NCI-H2227 treated with DMSO at 0.1 percent for 48 hours (cell line): ENCODE measurements around the gene WASF2.
"Not testable (repeated sequence)": the region's sequence is repeated elsewhere in the genome, so short reads cannot be mapped to it uniquely, and the experiment has no call there.

Experiments used
- DNase-seq: peaks from one replicate; lab custom pipeline; 2025; lab: John Stamatoyannopoulos, UW

Gene WASF2

GRCh38 chr1:27489973-27490741 lies at the start of gene WASF2:
WASF2 (minus strand) TSS chr1:27490167; CDS start chr1:27428890, 61,277 bp downstream.
- DNase-seq = peak; percentile 97

- DNase-seq = no peak
Observed at GRCh38 chr1:27538793-27539192, 48.8 kb upstream of the WASF2 start.

- not testable (repeated sequence) for DNase-seq
Observed at GRCh38 chr1:27538305-27538676, 48.3 kb upstream of the WASF2 start.

GRCh38 chr1:27536767-27537166 lies 46.8 kb upstream of the WASF2 start:
- DNase-seq = no peak

GRCh38 chr1:27536010-27536757 lies 46.2 kb upstream of the WASF2 start:
- DNase-seq = no peak

- no peak for DNase-seq
Observed at GRCh38 chr1:27535386-27535785, 45.4 kb upstream of the WASF2 start.

- no peak for DNase-seq
Observed at GRCh38 chr1:27531959-27532685, 42.2 kb upstream of the WASF2 start.

GRCh38 chr1:27530192-27530591 lies 40.2 kb upstream of the WASF2 start:
- DNase-seq = no peak

- no peak for DNase-seq
Observed at GRCh38 chr1:27529704-27530018, 39.7 kb upstream of the WASF2 start.

- no peak for DNase-seq
Observed at GRCh38 chr1:27528818-27529703, 39.1 kb upstream of the WASF2 start.

GRCh38 chr1:27527890-27528817 lies 38.2 kb upstream of the WASF2 start:
- DNase-seq = peak; percentile 73

GRCh38 chr1:27527223-27527889 lies 37.4 kb upstream of the WASF2 start:
- peak; percentile 91 for DNase-seq

GRCh38 chr1:27526569-27527222 lies 36.7 kb upstream of the WASF2 start:
- no peak for DNase-seq

- DNase-seq = peak; percentile 85
Observed at GRCh38 chr1:27525296-27526272, 35.6 kb upstream of the WASF2 start.

GRCh38 chr1:27523337-27524020 lies 33.5 kb upstream of the WASF2 start:
- DNase-seq = no peak

- DNase-seq = peak; percentile 77
Observed at GRCh38 chr1:27522432-27523336, 32.7 kb upstream of the WASF2 start.
